Neural progenitor cell (in vitro differentiated cells): Measurements from ENCODE around the gene CDRT4. TPM values are rescaled to one million over a fixed set of nuclear protein-coding genes. Genes with fewer than 3 reads are reported as not detected.

Experiments
- DNase-seq: peaks from one replicate; pipeline ENCODE4 v3.0.0-alpha.2; 2016; ENCODE audit warnings: low spot score
- H2AFZ ChIP-seq: fragments of 200-600 bp; sonication (generic); replicated peaks from 2 replicates; pipeline ENCODE4 v1.6.1; 2016; ENCODE audit warnings: antibody characterized with exemption
- H3F3A ChIP-seq: fragments of 200-600 bp; sonication (generic); 2 replicates; pipeline ENCODE4 v1.6.1; 2016; ENCODE audit warnings: antibody characterized with exemption, low read depth
- H3K27ac ChIP-seq: fragments of 200-600 bp; sonication (generic); 2 replicates; pipeline ENCODE4 v1.5.1; 2016; ENCODE audit warnings: mild to moderate bottlenecking
- H3K27me3 ChIP-seq: fragments of 200-600 bp; sonication (generic); 2 replicates; pipeline ENCODE4 v1.6.1; 2016; ENCODE audit warnings: mild to moderate bottlenecking, moderate library complexity
- H3K36me3 ChIP-seq: fragments of 200-600 bp; sonication (generic); 2 replicates; pipeline ENCODE4 v1.5.1; 2016
- H3K4me1 ChIP-seq: fragments of 200-600 bp; sonication (generic); 2 replicates; pipeline ENCODE4 v1.6.1; 2016; ENCODE audit warnings: mixed run types
- H3K4me2 ChIP-seq: fragments of 200-600 bp; sonication (generic); 2 replicates; pipeline ENCODE4 v1.6.1; 2016
- H3K4me3 ChIP-seq: fragments of 200-600 bp; sonication (generic); 2 replicates; pipeline ENCODE4 v1.5.1; 2016
- H3K79me2 ChIP-seq: fragments of 200-600 bp; sonication (generic); 2 replicates; pipeline ENCODE4 v1.6.1; 2016; ENCODE audit warnings: low read depth
- H3K9ac ChIP-seq: fragments of 200-600 bp; sonication (generic); 2 replicates; pipeline ENCODE4 v1.6.1; 2016
- H3K9me3 ChIP-seq: fragments of 200-600 bp; sonication (generic); 2 replicates; pipeline ENCODE4 v1.5.1; 2016; ENCODE audit warnings: low read depth
- H4K20me1 ChIP-seq: fragments of 200-600 bp; sonication (generic); 2 replicates; pipeline ENCODE4 v1.6.1; 2016; ENCODE audit warnings: low read depth
- H3K27ac Mint-ChIP-seq: 3 replicates; pipeline ENCODE4 v1.8.0; 2021; ENCODE audit warnings: mixed read lengths
- H3K27me3 Mint-ChIP-seq: 2 replicates; pipeline ENCODE4 v1.8.0; 2022; ENCODE audit warnings: low read depth, mild to moderate bottlenecking, inconsistent platforms, moderate library complexity, mixed read lengths; ENCODE audit not compliant: insufficient read depth
- H3K36me3 Mint-ChIP-seq: 3 replicates; pipeline ENCODE4 v1.8.0; 2021; ENCODE audit warnings: mixed read lengths
- H3K4me1 Mint-ChIP-seq: 3 replicates; pipeline ENCODE4 v1.8.0; 2021; ENCODE audit warnings: mixed read lengths
- H3K4me3 Mint-ChIP-seq: 3 replicates; pipeline ENCODE4 v1.8.0; 2021; ENCODE audit warnings: mild to moderate bottlenecking, moderate library complexity, mixed read lengths
- H3K9me3 Mint-ChIP-seq: 3 replicates; pipeline ENCODE4 v1.8.0; 2020; ENCODE audit warnings: mixed read lengths
- CTCF ChIP-seq: fragments of 200-600 bp; sonication (generic); IDR thresholded peaks from 2 replicates; pipeline ENCODE4 v1.5.1; 2017; ENCODE audit warnings: antibody characterized with exemption, mild to moderate bottlenecking
- EZH2 ChIP-seq: fragments of 200-600 bp; sonication (generic); IDR thresholded peaks from 2 replicates; pipeline ENCODE4 v1.6.1; 2017; ENCODE audit warnings: antibody characterized with exemption, mild to moderate bottlenecking, moderate library complexity
- EZH2phosphoT487 ChIP-seq: fragments of 200-600 bp; sonication (generic); IDR thresholded peaks from 2 replicates; pipeline ENCODE4 v1.6.1; 2017; ENCODE audit warnings: antibody characterized with exemption
- total RNA-seq: library from RNA; depleted of rRNA; stranded (reverse); fragments of >200 nt; gene quantifications from 2 replicates; pipeline ENCODE4 v1.2.3, GENCODE V29; 2015; ENCODE audit warnings: low replicate concordance

Gene CDRT4
- total RNA-seq, 1 donor from 2014 or later, result 18.2 TPM

DNA sequence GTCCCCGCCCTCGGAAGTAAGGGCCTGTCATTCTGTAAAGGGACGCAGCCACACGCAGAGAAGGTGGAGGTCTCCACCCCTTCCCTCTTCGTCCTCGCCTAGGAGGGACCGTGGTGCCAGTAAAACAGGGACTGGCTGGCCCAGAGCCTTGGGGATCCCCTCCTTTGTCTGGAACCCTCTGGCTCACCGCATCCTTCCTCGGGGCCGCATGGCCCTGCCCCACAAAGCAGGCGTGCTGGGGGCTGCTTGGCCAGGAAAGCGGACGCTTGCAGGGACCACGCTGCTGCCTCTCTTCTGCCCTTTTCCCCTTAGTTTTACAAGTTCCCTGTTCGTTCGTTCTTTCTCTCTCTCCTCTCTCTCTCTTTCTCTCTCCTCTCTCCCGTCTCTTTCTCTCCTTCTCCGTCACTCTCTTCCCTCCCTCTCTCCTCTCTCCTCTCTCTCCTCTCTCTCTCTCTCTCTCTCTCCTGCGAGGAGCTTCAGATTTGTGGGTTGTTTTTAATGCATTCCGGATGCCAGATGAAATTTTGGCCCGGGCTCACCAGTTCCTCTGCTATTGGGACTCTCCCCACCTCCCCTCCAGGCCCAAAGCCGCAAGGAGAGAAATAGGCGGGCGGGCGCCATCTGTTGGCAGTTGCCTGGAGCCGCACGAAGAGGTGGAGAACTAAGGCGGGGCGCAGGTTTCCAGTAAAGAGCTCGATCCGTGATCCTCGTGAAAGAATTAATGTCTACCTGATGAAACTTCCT lies 35.1 kb upstream of the CDRT4 start:
- H3K4me2 ChIP-seq, result no peak overlapping the region
- H3K9me3 ChIP-seq, result no peaks in the 10 kb centered on the region
- Mint-ChIP-seq H3K4me3 (no peak overlapping the region), H3K36me3 (peaks cover 24% of the 10 kb centered on the region), H3K9me3 (no peaks in the 10 kb centered on the region), H3K27me3 (no peaks in the 10 kb centered on the region), H3K27ac (no peak overlapping the region), H3K4me1 (peaks cover 15% of the 10 kb centered on the region)
- no peak overlapping the region for H3K9ac ChIP-seq
- no peaks in the 10 kb centered on the region for H3K27me3 ChIP-seq
- H2AFZ ChIP-seq, result no peak overlapping the region
- no peak overlapping the region for H3K4me3 ChIP-seq
- H3K79me2 ChIP-seq, result no peaks in the 10 kb centered on the region
- no peak overlapping the region for H3K27ac ChIP-seq
- H4K20me1 ChIP-seq, result peaks cover 2% of the 10 kb centered on the region
- peak; percentile 91 for DNase-seq
- TF ChIP-seq CTCF (peak; percentile 89), EZH2 (no peak), EZH2phosphoT487 (no peak)
- no peaks in the 10 kb centered on the region for H3K36me3 ChIP-seq
- peaks cover 6% of the 10 kb centered on the region for H3K4me1 ChIP-seq
- peaks cover 11% of the 10 kb centered on the region for H3F3A ChIP-seq

- Mint-ChIP-seq H3K36me3 (peaks cover 25% of the 10 kb centered on the region), H3K27ac (no peak overlapping the region), H3K27me3 (no peaks in the 10 kb centered on the region), H3K4me1 (peaks cover 15% of the 10 kb centered on the region), H3K4me3 (no peak overlapping the region), H3K9me3 (no peaks in the 10 kb centered on the region)
- H3K27me3 ChIP-seq, result no peaks in the 10 kb centered on the region
- peaks cover 6% of the 10 kb centered on the region for H3K4me1 ChIP-seq
- H3K4me2 ChIP-seq, result no peak overlapping the region
- no peaks in the 10 kb centered on the region for H3K79me2 ChIP-seq
- no peaks in the 10 kb centered on the region for H3K9me3 ChIP-seq
- peaks cover 11% of the 10 kb centered on the region for H3F3A ChIP-seq
- peak; percentile 44 for DNase-seq
- H4K20me1 ChIP-seq, result peaks cover 2% of the 10 kb centered on the region
- H2AFZ ChIP-seq, result no peak overlapping the region
- H3K36me3 ChIP-seq, result no peaks in the 10 kb centered on the region
- no peak overlapping the region for H3K4me3 ChIP-seq
- H3K9ac ChIP-seq, result no peak overlapping the region
- no peak for TF ChIP-seq CTCF
- no peak for TF ChIP-seq EZH2
- TF ChIP-seq EZH2phosphoT487, result no peak
- H3K27ac ChIP-seq, result no peak overlapping the region
These were observed 34.4 kb upstream of the CDRT4 start for GRCh38 chr17:15501793-15502192.

- Mint-ChIP-seq H3K36me3 (peaks cover 22% of the 10 kb centered on the region), H3K9me3 (no peaks in the 10 kb centered on the region), H3K27me3 (no peaks in the 10 kb centered on the region), H3K4me3 (no peak overlapping the region), H3K27ac (no peak overlapping the region), H3K4me1 (peaks cover 15% of the 10 kb centered on the region)
- DNase-seq, result no peak
- H3K79me2 ChIP-seq, result no peaks in the 10 kb centered on the region
- H3K9me3 ChIP-seq, result no peaks in the 10 kb centered on the region
- peaks cover 6% of the 10 kb centered on the region for H3K4me1 ChIP-seq
- H4K20me1 ChIP-seq, result peaks cover 2% of the 10 kb centered on the region
- H3K9ac ChIP-seq, result no peak overlapping the region
- H3K27me3 ChIP-seq, result no peaks in the 10 kb centered on the region
- TF ChIP-seq EZH2, result no peak
- TF ChIP-seq EZH2phosphoT487, result no peak
- TF ChIP-seq CTCF, result no peak
- no peaks in the 10 kb centered on the region for H3K36me3 ChIP-seq
- H3K4me3 ChIP-seq, result no peak overlapping the region
- H2AFZ ChIP-seq, result no peak overlapping the region
- H3K4me2 ChIP-seq, result no peak overlapping the region
- no peak overlapping the region for H3K27ac ChIP-seq
- H3F3A ChIP-seq, result peaks cover 11% of the 10 kb centered on the region
These were observed 33.9 kb upstream of the CDRT4 start for GRCh38 chr17:15501282-15501681.
